HG02938 (cell line): Measurements from ENCODE around the gene ZNF273.
"Not testable (repeated sequence)": the region's sequence is repeated elsewhere in the genome, so short reads cannot be mapped to it uniquely, and the experiment has no call there.

Experiments
- ATAC-seq: cut with Tn5 transposase; IDR thresholded peaks from one replicate; pipeline ENCODE4 v1.9.1; 2021; ENCODE audit warnings: mild to moderate bottlenecking, moderate library complexity; ENCODE audit not compliant: unreplicated experiment

Gene ZNF273

GRCh38 chr7:64888901-64889685 lies 14.0 kb upstream of the ZNF273 start:
- no peak for ATAC-seq

- ATAC-seq: no peak
These were observed 13.3 kb upstream of the ZNF273 start for GRCh38 chr7:64889686-64890162.

- not testable (repeated sequence) for ATAC-seq
These were observed 12.8 kb upstream of the ZNF273 start for GRCh38 chr7:64890273-64890672.

GRCh38 chr7:64890761-64891362 lies 12.2 kb upstream of the ZNF273 start:
- ATAC-seq: no peak

GRCh38 chr7:64891363-64892081 lies 11.6 kb upstream of the ZNF273 start:
- ATAC-seq: not testable (repeated sequence)

- no peak for ATAC-seq
These were observed 11.0 kb upstream of the ZNF273 start for GRCh38 chr7:64892116-64892515.

GRCh38 chr7:64892666-64893309 lies 10.3 kb upstream of the ZNF273 start:
- ATAC-seq: no peak

GRCh38 chr7:64893401-64893800 lies 9.7 kb upstream of the ZNF273 start:
- ATAC-seq: no peak

- not testable (repeated sequence) for ATAC-seq
These were observed 640 bp upstream of the ZNF273 start for GRCh38 chr7:64902461-64902805.

GRCh38 chr7:64904008-64904407 lies 935 bp downstream of the ZNF273 start:
- no peak for ATAC-seq

- no peak for ATAC-seq
These were observed 2.1 kb downstream of the ZNF273 start for GRCh38 chr7:64905133-64905532.

GRCh38 chr7:64905547-64905946 lies 2.5 kb downstream of the ZNF273 start:
- ATAC-seq: no peak

GRCh38 chr7:64907641-64908326 lies 4.7 kb downstream of the ZNF273 start:
- no peak for ATAC-seq

GRCh38 chr7:64908358-64908757 lies 5.3 kb downstream of the ZNF273 start:
- no peak for ATAC-seq

- ATAC-seq: no peak
These were observed 11.5 kb downstream of the ZNF273 start for GRCh38 chr7:64914557-64914956.

GRCh38 chr7:64915301-64915700 lies 12.2 kb downstream of the ZNF273 start:
- ATAC-seq: not testable (repeated sequence)

- ATAC-seq: not testable (repeated sequence)
These were observed 25.4 kb downstream of the ZNF273 start for GRCh38 chr7:64928252-64929187.

GRCh38 chr7:64934478-64934877 lies 31.4 kb downstream of the ZNF273 start:
- no peak for ATAC-seq

GRCh38 chr7:64938540-64938939 lies 35.5 kb downstream of the ZNF273 start:
- ATAC-seq: no peak

GRCh38 chr7:64940021-64940420 lies 36.9 kb downstream of the ZNF273 start:
- not testable (repeated sequence) for ATAC-seq
